NCI-H82 (cell line): ENCODE measurements around the gene CELF1.
"Not testable (repeated sequence)": the region's sequence is repeated elsewhere in the genome, so short reads cannot be mapped to it uniquely, and the experiment has no call there.

Source experiments
- DNase-seq: peaks from one replicate; lab custom pipeline; 2025; lab: John Stamatoyannopoulos, UW

The CELF1 gene

DNA sequence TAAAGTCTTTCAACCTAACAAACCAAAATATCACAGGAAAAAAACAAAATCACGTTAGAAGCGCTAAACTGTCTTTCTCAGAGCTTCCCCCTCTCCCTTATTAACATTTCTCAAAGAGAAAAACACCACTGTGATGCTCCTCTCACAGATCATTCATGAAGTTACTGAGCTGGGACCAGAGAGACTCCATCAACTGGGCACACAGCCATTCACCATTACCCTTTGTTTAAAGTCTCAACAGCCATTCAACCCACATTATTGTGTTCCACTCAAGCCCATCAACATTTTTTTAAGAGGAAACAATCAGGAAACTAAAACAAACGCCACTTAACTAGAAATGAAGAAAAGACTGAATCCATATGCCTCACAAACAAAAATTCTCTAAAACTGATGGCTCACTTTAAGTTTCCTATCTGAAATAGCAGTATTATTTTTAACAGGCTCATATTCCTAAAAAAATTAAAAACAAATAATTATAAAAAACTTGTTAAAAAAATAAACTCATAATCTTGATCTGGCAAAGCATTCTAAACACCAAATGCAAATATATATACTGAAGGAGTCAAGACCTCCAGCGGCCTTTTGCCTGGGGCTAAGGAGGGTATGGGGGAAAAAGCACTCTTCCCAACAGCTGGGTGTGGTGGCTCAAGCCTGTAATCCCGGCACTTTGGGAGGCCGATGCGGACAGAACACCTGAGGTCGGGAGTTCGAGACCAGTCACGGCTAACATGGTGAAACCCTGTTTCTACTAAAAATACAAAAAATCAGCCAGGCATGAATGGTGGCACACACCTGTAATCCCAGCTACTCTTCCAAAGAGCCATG, 14.0 kb downstream of the CELF1 start:
- DNase-seq, result no peak

DNA sequence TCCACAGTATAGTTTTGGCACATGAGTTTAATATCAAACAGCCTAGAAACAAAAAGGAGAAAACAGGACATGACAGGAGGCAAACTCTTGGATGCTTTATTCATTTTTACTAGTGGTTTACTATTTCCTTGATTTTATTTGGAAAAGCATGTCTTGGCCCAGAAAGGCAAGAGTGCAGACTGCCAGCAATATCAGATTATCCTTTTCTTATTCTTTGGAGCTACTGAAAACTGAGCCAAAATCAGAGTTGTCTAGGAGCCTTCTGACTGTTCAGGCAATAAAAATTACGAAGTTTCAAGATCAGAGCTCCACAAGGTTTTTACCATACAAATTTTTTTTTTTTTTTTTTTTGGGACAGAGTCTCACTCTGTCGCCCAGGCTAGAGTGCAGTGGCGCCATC, 16.0 kb downstream of the CELF1 start:
- no peak for DNase-seq

DNA sequence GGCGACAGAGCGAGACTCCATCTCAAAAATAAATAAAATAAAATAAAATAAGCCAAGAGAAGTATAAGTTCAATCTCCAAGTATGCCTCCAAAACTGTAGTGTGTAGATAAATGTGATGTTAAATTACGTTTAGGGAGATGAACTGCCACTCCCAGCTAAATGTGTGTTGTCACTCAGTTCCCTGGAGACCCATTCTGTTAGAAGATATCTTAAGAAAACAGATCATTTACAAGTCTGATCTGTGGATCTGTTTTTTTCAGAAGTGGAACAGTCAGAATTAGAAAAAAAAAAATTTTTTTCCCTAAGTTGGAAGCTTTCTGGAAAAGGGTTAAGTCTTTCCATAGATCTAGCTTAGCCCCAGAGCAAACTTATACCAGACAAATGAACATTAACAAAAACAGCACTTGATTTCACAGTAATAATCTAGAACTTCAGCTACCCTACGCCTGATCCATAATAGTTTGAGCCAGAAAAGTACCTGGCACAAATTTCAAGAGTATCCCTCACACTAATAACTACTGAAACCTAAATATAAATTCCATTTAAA, 18.2 kb downstream of the CELF1 start:
- DNase-seq, result no peak

DNA sequence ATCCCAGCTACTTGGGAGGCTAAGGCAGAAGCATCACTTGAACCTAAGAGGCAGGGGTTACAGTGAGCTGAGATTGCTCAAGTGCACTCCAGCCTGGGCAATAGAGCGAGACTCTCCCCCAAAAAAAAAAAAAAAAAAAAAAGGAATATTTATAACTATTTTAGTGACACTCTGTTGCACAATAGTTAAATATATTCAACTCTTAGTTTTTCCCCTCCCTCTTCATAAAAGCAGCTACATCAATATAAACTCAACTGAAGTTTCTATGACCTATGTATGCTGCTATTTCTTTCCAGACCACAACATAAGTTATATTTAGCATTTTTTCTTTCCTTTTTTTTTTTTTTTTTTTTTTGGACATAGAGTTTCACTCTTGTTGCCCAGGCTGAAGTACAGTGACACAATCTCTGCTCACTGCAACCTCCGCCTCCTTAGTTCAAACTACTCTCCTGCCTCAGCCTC, 19.2 kb downstream of the CELF1 start:
- DNase-seq, result no peak

DNA sequence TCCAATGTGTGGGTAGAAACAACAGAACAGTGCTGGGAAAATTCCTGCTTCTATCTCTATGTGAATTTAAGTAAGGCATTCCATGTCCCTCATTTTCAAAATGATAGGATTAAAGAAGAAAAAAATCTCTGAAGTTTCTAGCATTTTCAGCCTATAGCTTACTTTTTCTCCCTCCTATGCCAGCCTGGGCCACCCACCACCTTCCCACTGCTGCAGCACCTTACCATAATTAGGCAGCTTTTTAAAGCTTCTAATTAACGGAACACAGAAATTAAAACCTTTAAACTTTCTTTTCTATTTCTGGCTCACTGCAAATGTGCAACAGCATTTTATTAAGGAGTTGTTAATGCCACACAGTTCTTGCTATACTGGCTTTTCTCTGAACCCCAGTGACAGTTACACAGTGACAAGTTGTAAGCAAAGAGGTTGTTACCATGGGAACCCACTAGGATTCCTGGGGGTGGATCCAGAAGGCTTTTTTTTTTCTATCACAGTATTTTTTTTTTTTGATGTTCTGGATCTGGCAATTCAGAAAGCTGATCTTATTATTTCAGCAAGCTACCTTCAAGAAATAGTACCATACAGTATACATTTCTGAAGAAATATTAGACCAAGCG, 20.2 kb downstream of the CELF1 start:
- DNase-seq, result no peak

DNA sequence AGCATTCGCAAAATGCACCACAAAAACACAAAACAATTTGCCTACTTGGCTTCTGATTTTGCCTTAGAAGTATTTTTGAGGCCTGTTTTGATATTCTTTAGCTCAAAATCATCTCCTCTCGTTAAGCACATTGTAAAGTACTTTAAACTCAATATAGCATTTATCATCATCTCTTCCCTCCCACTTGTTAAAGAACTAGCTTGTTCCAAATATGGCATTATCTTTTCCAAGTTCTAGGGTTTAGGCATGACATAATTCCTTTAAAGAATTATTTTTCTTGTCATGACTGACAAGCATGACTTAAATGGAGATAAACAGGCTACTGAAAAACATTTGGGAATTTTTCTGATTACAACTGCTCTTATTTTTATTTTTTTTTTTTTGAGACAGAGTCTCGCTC, 21.3 kb downstream of the CELF1 start:
- no peak for DNase-seq

DNA sequence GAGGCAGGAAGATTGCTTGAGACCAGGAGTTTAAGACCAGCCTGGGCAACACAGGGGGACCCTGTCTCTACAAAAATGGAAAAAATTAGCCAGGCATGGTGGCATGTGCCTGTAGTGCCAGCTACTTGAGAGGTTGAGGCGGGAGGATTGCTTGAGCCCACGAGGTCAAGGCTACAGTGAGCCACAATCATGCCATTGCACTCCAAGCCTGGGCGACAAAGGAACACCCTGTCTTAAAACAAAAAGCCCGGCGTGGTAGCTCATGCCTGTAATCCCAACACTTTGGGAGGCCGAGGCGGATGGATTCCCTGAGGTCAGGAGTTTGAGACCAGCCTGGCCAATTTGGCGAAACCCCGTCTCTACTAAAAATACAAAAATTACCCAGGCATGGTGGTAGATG, 22.2 kb downstream of the CELF1 start:
- not testable (repeated sequence) for DNase-seq

DNA sequence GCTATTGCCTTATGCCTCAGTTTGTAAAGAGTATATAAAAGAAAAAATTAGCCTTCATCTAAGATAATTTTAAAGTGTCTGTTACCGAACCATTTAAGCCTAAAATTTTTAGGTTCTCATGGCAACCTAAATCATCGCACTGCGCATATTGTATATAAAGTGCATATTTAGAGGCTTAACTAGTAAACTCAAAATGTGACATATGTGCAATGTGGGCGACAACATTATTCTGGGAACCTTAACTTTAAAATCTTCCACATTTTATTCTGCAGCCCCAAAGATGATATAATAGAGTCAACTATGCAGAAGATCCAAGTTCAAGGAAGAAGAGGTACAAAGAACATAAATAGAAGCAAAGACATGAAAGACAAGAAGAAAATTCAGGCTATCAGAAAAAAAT, 23.0 kb downstream of the CELF1 start:
- no peak for DNase-seq

DNA sequence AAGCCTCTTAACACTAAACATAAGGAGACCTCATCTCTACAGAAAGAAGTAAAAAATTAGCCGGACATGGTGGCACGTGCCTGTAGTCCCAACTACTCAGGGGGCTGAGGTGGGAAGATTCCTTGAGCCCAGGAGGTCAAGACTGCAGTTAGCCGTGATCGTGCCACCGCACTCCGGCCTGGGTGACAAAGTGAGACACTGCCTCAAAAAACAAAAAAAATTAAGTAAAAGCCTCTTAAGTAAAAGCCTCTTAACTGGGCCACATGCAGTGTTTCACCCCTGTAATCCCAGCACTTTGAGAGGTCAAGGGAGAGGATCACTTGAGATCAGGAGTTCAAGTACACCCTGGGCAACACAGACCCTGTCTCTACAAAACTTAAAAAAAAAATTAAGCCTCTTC, 25.7 kb downstream of the CELF1 start:
- peak; percentile 50 for DNase-seq

DNA sequence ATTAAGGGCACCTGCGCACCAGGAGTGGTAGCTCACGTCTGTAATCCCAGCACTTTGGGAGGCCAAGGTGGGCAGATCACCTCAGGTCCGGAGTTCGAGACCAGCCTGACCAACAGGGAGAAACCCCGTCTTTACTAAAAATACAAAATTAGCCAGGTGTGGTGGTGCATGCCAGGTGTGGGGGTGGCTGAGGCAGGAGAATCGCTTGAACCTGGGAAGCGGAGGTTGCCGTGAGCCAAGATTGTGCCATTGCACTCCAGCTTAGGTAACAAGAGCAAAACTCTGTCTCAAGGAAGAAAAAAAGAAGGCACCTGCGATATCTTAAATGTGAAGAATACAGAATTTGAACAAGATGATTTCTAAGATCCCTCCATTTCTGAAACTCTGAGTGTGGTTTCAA, 26.9 kb downstream of the CELF1 start:
- DNase-seq, result not testable (repeated sequence)

DNA sequence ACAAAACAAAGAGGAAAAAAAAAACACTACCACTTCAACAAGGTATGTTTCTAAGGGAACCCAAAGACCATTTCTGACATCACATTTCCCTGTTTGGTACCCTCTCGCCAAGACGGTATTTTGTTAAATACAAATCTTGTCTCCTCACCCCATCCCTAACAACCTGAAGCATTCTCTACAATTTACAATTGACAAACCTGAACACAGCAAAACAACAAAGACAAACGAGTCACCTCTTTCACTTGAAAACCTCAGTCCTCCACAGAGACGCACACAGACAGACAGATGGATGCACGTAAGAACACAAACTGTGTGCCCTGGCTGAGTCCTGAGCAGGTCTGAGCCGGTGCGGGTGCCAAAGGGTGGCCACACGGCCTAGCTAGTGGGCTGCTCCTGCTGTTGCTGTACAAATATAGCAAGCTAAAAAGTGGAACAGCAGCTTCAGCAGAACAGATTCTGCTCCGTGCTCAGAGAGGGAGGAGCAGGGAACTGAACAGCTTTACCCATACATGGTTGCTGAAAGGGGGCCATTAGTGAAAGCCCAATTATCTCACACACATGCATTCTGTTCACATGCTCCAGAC, 28.5 kb downstream of the CELF1 start:
- peak; percentile 22 for DNase-seq

DNA sequence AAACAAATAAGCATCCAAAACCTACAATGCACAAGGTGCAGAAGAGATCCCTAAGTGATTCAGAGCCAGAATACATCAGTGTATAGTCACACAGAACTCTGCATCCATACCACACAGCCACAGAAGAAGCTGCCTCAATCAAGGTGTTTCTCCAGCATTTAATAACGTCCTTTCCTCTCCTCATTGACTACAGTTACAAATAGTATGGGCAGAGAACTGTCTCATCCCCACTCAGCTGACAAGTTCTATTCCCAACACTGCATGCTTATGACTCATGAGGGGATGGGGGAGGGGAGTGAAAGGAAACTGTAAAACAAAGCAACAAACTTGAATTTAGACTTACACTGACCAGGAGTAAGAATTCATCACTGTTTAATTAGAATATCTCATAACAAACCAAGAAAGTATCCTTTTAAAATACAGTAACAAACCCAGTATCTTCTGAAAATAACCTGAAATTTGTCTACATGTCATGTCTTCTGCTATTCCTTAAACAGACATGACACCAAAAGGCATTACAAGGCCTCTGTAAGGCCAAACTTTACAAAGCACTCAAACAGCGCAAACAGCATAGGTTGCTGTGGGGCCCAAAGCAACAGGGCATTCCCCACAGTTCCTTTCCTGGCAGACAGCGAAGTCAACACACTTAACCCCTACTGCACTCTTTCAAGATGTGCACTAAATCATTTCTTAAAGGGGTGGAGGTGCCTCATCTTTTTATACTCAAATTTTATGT, 29.3 kb downstream of the CELF1 start:
- no peak for DNase-seq

DNA sequence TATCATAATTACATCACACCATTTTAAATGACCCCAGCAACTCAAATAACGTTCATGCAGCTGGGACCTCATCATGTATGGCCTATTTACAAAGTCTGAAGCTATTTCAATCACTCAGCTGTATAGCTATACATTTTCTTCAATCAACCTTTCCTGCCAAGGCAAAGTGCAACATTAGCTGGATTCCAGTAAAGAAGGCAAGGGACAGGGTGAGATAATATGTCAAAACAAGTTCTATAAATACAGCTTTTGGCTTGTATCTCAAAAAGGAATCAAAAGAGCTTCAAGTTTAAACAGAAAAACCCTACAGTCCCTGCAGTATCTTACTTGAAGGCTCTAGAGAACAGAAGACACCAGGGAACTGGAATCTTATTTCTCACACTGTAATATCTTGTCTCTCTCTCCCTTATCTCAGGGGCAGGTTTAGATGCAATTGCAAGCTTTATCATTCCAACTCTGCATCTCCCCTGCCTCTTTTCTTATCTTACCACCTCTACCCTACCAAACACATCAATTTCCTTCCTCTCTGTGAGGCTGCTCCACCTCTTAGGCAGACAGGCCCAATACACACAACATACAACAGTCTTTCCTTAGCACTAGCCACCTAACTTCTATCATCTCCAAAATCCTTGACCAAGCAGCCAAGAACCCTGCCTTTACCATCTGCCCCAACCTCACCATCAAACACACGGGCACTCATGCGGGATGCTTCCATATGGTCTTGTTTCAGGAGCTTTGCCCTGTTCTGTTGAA, 34.5 kb downstream of the CELF1 start:
- no peak for DNase-seq

DNA sequence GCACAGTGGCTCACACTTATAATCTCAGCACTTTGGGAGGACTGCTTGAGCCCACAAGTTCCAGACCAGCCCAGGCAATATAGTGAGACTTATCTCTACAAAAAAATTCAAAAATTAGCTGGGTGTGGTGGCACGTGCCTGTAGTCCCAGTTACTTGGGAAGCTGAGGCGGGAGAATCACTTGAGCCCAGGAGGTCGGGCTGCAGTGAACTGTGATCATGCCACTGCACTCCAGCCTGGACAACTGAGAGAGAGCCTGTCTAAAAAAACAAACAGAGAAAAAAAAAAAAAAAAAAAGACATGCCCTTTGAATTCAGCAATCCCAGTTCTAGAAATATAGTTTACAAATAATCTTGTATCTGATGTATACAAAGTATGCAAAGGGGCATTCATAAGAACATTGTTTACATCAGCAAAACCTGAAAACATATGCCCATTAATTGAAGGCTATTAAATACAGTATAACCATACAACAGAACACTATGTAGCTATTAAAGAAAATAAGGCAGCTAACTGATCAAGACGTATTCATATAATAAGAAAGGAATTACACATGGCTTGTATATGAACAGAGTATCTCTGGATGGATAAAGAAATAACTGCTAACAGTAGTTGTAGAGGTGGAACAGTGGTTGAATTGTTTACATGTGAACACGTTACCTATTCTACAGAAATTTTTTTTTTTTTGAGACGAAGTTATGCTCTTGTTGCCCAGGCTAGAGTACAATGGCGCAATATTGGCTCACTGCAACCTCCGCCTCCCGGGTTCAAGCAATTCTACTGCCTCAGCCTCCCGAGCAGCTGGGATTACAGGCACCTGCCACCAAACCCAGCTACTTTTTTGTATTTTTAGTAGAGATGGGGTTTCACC, 35.7 kb downstream of the CELF1 start:
- DNase-seq, result no peak

DNA sequence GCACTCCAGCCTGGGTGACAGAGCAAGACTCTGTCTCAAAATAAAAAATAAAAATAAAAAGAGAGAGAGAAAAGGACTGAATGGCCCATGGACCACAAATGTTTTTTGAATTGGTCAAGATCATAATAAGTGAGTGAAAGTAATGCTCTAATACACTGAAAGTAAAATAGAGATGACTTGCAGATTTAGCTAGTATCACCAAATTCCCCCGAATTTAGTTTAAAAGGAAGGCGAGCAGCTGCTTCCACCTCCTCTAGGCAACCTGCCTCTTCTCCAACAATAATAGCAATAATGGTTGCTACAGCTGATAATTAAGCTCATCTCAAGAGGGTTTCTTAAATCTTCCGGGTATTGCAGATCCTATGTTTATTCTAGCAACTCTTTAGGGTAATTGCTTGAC, 36.8 kb downstream of the CELF1 start:
- no peak for DNase-seq

DNA sequence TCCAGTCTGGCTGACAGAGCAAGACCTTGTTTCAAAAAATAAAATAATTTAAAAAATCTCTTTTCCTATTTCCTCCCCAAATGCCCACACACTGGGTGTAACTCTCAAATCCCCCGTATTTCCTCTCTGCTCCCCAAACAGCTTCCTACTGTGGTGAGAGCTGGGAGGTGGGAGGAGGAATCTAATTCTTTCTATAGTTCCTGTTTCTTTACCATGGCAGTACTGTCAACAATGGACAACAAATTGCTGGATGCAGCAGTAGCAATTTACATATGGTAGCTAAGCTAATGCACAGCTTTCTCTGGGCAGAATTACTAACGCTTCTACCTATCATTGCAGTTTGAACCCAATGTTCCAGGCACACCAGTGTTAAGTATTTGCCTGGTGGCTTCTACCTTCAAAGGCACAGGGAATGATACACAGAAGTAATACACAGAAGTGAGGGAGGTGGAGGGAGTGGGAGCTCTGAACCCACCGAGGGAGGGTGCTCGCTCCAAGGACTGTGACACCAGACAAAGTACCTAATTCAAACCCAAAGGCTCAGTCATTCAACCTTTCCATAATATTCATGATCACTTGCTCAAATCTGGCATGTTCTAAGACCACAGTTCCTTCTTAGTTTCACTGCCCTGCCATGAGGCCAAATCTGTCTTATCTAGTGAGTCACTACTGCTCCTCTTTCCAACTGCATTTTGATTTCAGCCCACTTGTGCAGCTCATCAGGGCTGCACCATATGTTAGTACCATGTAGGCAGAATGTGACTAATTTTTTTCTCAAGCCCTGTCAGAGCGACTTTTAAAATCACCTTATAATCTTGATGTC, 37.9 kb downstream of the CELF1 start:
- no peak for DNase-seq

DNA sequence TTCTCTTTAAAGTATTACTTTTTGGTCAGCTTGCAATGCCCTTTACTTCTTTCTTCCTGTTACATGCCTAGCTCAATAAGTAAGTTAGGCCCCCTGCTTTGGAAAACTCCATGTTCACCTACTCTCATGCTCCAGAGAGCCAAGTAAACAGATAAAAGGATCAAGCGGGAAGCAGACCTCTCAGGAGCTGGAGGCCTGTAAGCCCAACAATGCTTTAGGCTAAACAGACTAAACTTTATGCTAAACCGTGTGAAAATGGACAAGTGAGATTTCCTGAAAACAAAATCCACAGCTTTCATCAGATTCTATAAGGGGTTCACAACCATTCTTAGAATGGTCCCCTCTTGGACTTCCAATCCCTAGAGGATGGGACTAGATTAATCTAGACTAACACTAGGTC, 40.2 kb downstream of the CELF1 start:
- DNase-seq, result peak; percentile 9

DNA sequence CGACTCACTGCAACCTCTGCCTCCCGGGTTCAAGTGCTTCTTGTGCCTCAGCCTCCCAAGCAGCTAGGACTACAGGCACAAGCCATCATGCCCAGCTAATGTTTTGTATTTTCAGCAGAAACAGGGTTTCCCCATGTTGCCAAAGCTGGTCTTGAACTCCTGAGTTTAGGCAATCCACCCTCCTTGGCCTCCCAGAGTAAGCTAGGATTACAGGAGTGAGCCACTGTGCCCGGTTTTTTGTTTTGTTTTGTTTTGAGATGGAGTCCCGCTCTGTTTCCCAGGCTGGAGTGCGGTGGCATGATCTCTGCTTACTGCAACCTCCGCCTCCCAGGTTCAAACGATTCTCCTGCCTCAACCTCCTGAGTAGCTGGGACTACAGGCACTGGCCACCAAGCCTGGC, 41.0 kb downstream of the CELF1 start:
- no peak for DNase-seq

DNA sequence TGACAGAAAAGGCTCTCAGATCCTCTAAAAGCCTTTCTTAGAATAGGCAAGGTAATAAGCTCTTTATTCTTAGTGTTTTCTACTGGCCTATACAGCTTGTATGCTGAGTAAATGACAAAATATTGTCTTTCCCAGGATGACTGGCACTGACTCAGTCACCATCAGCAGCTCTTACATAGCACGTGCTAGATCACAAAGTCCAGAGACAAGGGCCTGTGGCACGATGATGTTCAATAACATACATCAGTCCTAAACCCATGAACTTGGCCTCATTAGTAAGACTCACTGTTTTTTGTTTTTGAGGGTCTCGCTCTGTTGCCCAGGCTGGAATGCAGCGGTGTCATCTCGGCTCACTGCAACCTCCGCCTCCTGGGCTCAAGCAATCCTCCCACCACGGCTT, 42.7 kb downstream of the CELF1 start:
- DNase-seq, result no peak

DNA sequence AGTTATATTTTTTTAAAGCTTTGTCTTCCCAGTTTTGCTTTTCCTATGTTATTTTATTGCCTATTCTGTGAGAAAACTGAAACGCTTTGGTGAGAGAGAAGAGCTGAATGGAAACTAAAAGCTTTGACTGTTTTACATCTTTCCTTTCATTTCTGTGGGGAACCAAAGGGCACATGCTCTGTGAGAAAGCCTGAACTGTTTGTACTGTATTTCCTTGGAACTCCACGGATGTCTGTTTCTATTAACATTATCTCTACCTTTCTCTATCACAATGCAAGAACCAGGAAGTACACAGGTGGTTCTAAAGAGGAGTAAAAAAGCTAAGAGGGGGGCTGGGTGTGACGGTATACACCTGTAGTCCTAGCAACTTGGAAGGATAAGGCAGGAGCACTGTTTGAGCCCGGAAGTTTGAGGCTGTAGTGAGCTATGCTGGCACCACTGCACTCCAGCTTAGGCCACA, 43.8 kb downstream of the CELF1 start:
- DNase-seq, result no peak
